OCI-M2 (cell line): Measurements from ENCODE around the gene GARNL3.

Source experiments
- DNase-seq: peaks from one replicate; lab custom pipeline; 2025; ENCODE audit not compliant: unreplicated experiment; lab: John Stamatoyannopoulos, UW

The GARNL3 gene

DNA sequence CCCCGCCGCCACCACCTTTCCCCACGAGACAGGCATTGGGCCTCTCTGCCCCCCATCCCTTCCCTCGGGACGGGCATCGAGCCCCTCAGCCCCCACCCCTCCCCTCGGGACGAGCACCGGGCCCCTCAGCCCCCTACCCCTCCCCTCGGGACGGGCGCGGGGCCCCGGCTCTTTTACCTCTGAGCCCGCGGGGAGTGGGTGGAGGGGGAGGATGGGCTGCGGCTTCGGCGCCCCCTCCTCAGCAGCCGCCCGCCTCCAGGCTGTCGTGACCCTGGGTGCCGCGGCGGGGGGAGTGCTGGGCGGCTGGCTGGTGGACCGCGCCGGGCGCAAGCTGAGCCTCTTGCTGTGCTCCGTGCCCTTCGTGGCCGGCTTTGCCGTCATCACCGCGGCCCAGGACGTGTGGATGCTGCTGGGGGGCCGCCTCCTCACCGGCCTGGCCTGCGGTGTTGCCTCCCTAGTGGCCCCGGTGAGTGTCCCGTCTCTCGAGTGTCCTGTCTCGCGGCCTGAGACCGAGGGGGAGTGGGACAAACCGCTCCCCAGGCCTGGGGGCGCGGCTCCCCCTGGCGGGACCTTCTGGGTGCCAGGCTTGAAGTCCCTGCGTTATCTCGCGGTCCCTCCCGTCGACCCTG is 133.2 kb downstream of the GARNL3 start:
- DNase-seq = no peak

DNA sequence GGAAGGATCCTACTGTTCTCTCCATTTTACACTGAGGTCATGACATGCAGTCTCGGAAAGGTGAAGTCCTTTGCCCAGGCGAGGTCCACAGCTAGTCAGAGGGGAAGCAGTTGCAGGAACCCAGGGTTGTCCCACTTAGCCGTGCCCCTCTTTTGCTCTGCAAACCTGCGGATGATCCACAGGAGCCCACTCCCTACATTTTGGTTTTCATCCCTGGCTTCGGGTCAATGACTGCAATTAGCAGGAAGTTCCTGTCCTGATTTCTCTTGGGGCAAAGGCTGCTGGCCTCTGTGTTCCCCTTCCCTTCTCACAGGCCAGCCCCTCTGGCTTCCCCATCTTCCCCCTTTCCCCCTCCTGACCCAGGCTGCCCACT is 133.7 kb downstream of the GARNL3 start:
- DNase-seq = no peak

DNA sequence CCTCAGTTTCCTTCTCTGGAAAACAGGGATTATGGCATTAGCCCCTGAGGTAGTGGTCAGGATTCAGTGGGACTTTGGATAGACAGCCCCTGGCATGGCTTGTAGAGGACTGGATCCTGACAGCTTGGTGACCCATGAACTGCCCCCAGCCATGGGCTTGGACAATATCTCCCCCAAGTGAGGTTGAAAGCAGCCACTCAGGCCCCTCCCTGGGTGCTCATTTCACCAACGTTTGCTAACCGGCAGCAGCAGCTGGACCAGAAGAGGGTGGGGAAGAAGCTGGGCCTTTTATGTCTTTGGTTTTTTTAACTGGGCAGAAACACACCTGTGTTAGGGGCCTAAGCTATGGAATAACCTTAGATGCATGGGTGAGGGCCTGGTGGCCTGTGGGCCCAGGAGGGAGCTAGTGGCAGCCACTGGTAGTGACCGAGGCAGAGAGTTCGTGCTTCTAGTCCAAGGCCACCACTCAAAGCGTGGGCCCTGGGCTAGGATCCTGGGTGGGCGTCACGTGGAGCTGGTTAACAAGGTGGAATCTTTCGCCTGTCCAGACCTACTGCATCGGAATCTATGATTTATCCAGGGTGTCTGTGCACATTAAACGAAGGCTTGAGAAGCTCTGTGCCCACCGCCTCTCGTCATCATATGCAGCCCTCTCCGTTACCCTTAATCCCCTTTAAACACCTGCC is 134.3 kb downstream of the GARNL3 start:
- DNase-seq = no peak

DNA sequence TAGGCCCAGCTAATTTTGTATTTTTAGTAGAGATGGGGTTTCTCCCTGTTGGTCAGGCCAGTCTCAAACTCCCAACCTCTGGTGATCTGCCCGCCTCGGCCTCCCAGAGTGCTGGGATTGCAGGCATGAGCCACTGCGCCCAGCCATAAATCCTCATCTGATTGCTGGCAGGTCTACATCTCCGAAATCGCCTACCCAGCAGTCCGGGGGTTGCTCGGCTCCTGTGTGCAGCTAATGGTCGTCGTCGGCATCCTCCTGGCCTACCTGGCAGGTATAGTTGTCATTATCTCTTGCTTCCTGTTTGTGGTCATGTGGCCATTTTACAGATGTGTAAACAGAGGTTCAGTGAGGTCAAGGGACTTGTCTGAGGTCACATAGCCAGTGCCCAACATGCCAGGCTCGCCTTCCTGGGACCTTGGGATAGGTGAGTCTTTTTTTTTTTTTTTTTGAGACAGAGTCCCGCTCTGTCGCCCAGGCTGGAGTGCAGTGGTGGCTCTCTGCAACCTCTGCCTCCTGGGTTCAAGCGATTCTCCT is 135.2 kb downstream of the GARNL3 start:
- no peak for DNase-seq

DNA sequence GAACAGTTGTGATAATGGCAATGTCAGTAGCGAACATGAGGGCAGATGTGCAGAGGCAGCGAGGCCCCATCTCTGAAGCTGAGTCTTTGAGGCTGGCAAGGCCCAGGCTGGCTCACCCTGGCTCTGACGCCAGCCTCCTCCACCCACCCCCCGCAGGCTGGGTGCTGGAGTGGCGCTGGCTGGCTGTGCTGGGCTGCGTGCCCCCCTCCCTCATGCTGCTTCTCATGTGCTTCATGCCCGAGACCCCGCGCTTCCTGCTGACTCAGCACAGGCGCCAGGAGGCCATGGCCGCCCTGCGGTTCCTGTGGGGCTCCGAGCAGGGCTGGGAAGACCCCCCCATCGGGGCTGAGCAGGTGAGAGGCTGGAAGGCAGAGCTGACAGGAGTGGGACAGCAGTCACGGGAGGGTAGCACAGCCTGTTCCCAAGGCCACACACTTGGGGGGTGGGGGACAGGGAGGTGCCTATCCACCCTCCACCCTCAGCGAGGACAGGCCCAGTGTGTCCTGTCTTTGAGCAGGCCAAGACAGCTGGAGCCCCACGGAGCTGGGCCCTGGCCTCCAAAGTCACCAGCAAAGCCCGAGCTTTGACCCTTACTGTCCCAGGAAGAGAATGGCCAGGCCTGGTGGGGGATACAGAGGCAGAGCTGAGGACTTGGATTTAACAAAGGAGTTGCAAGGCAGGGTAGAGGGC is 138.0 kb downstream of the GARNL3 start:
- DNase-seq = no peak

DNA sequence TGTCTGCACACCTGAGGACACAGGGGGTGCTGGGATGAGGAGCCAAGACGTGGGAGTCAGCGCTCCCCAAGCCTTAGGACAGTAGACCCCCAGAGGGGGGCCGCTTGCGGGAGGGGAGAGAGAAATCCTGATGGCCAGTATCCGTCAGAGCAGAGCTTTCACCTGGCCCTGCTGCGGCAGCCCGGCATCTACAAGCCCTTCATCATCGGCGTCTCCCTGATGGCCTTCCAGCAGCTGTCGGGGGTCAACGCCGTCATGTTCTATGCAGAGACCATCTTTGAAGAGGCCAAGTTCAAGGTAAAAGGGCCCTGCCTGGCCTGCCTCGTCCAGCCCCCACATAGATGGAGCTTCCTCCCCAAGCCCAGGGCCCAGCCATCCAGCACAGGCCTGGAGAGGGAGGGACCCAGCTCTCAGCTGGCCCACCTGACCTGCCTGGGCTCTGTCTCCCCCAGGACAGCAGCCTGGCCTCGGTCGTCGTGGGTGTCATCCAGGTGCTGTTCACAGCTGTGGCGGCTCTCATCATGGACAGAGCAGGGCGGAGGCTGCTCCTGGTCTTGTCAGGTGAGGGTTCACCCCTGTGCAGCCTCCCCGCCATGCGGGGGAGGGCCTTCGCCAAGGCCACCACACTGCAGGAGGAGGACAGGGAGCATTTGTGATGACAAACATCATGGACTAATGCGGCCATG is 139.1 kb downstream of the GARNL3 start:
- DNase-seq = no peak

DNA sequence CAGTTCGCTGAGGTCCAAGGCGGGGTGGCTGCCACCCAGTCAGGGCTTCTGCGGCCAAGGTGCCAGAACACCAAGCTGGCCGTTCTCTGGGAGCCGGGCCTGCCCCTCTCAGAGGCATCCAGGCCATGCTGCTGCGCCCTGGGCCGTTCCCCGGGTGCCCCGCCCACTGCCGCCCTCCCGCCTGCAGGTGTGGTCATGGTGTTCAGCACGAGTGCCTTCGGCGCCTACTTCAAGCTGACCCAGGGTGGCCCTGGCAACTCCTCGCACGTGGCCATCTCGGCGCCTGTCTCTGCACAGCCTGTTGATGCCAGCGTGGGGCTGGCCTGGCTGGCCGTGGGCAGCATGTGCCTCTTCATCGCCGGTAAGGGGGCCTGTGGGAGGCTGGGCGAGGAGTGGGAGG is 140.1 kb downstream of the GARNL3 start:
- no peak for DNase-seq

DNA sequence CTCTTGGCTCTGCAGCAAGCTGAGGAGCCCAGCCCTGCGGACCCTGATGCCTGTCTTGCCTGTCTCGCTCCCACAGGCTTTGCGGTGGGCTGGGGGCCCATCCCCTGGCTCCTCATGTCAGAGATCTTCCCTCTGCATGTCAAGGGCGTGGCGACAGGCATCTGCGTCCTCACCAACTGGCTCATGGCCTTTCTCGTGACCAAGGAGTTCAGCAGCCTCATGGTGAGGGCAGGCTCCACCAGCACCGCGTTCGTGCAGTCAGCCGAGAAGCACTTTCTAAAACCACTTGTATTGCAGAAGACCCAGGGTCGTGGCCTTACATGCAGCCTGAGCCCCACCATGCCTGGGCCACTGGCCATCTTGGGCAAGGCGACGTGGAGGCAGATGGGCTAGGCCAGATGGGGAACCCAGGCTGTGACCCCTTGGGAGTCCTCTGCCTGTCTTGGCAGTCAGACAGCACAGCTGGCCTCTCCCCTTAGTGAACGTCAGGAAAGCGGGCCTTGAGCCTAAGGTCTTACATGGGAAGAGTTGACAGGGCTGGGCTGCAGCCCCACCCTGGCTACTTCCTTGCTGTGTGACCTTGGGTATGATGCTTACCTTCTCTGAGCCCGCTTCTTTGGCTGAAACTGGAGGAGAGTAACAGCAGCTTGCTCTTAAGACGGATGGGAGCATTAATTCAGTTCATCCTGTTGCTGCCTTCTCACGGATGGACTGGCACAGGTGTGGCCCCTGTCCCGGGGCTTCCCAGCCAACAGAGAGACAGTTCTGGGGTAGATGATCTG is 141.0 kb downstream of the GARNL3 start:
- no peak for DNase-seq

DNA sequence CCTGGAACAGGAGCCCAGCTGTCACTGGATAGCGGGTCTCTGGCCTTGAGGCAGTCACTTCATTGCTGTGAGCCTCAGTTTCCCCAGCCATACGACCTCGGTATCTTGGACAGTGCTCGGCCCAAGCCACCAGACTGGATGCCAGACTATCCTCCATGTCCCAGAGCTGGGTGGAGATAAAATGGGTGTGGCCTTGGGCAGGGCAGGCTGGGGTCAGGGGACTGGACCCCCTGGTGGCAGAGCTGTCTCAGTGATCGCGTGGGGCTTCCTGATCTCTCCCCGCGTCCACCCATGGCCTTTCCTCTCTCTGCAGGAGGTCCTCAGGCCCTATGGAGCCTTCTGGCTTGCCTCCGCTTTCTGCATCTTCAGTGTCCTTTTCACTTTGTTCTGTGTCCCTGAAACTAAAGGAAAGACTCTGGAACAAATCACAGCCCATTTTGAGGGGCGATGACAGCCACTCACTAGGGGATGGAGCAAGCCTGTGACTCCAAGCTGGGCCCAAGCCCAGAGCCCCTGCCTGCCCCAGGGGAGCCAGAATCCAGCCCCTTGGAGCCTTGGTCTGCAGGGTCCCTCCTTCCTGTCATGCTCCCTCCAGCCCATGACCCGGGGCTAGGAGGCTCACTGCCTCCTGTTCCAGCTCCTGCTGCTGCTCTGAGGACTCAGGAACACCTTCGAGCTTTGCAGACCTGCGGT is 142.4 kb downstream of the GARNL3 start:
- DNase-seq = no peak

DNA sequence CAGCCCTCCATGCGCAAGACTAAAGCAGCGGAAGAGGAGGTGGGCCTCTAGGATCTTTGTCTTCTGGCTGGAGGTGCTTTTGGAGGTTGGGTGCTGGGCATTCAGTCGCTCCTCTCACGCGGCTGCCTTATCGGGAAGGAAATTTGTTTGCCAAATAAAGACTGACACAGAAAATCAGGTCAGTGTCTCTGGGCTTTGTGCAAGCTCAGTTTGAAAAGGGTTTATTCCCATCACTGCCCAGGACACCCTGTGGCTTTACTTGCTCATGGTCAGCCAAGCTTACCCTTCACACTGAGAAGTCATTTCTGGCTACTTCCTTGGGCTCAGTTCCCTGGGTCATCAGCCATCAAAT is 142.9 kb downstream of the GARNL3 start:
- no peak for DNase-seq

DNA sequence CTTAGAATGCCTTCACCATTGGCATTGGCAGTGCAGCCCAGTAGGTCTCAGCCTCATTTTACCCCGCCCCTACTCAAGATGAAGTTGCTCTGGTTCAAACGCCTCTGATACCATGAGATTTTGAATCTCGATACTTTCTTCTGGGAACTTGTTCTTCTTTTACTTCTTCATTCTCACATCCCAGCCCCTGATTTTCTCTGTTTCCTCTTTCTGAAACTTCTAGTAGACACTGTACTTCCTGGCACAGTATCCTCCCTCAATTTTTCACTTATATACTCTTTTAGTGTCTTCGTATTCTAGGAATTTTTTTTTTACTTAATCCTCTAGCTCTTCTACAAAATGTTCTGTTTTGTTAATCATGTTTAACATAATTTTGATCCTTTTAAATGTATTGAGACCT is 146.5 kb downstream of the GARNL3 start:
- DNase-seq = no peak

DNA sequence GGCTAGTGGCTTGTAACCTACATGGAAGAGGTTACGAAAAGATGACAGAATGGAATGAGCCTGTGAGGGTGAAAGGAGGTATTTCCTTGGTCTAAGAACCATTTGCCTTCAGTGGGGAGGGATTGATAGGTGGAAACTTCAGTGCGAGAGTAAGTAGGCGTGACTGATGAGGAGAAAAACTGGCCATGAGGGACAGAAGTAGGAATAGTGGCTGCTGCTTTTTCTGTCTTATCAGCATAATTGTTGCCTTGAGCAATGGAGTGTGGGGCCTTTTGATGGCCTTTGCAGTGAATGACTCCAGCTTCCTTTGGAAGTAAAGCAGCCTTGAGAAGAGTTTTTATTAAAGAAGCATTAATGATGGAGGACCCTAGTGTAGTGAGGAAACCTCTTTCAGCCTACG is 150.6 kb downstream of the GARNL3 start:
- DNase-seq = no peak

DNA sequence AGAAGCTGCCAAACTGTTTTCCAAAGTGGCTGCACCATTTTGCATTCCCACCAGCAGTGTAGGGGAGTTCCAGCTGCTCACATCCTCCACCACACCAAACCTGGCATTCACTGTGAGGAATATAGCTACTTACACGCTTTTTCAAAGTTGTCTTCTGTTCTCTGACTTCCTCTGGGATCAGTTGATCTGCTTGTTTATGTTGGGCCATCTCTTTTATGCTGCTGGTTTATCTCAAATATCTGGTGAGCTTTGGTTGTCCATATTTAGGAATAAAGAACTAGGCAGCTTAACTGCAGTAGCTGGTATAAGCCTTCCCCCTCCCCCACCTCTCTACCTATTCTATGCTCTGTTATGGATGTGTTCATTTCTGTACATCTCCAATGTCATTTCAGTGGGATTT is 151.1 kb downstream of the GARNL3 start:
- DNase-seq = no peak

DNA sequence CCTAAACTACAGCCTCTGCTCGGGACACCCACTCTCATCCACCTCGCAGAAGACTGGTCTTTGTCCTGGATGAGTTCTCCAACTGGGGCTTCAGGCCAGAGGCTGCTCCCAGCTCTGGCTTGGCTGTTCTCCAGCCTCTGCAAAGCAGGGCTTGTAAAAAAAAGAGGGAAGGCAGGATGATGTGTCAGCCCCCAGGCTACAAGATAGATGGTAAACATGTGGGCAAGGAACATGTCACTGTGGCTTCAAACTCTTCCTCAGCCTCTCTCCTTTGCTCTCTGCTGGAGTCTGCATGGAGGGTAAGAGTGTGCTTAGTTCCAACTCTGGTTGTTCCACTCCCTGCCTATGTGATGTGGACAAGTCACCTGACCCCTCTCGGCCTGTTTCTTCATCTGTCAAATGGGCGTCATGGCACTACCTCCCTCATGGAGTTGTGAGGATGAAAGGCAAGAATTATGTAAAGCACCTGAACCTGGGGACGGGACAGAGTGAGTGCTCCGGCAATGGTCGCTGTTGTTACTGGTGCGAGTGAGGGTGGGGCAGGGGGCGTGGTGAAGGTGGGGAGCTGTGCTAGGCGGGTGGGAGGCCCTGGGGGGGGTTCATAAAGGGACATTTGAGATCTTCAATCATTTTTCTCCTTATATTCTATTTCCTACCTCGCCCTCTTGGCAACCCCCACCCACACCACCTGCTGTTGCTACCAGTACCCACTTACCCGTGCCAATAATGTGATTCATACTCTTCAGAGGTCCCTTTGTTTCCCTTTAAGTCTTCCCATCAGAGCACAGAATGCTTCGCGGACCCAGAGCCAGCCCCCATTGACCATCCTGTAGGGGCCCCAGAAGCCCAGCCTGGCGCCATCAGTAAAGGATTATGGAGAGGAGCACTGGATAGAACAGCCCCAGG is 152.8 kb downstream of the GARNL3 start:
- no peak for DNase-seq

DNA sequence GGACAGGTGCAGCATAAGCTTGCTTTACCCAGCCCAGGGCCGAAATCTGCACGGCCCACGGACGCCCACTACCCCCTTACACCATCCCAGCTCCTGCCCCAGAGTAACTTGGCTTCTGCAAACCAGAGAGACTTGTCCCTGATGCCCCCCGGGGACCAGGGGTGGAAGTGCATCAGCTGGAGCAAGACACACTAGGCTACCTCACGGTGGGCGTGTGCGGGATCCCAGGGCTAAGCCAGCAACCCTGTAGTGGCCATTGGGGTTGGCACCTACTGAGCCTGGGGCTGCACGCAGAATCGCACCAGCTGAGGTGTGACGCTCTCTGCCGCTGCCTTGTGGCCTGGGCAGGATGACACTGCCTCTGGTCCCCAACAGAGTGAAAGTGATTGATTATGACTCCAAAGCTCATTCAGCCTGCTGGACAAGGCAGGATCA is 153.5 kb downstream of the GARNL3 start:
- DNase-seq = no peak

DNA sequence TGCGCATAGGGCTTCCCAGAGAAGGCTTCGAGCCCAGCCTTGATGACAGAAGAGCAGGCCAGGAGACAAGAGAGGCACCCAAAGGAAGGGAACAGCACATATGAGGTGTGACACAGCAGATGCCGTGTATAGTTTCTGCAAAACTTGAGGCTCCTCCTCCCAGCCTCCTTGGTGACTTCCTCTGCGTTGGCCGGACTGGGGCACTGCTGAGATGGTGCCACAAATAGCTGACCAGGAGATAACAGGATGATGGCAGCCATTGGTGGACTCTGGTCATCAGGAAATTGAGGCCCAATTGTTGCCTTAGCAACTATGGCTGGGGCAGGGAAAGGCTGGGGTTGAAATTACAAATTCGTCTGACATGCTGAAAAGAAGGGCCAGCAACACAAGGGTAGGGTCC is 154.8 kb downstream of the GARNL3 start:
- no peak for DNase-seq

DNA sequence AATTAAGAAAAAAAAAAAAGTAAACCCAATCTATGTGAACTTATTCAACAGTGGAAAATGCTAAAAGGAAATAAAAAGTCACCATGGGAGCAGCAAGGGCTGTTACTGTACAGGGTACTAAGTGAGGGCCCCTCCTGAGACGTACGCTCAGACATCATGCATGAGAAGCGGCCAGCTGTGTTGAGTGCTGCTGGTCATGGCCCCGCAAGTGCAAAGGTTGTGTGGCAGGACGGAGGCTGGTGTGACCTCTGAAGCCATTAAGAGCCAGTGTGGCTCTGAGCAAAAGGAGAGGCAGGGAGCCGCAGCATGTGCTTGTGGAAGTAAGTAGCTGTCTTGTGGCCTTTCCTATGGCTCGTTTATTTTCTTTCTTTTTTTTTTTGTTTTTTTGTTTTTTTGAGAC is 156.5 kb downstream of the GARNL3 start:
- no peak for DNase-seq

DNA sequence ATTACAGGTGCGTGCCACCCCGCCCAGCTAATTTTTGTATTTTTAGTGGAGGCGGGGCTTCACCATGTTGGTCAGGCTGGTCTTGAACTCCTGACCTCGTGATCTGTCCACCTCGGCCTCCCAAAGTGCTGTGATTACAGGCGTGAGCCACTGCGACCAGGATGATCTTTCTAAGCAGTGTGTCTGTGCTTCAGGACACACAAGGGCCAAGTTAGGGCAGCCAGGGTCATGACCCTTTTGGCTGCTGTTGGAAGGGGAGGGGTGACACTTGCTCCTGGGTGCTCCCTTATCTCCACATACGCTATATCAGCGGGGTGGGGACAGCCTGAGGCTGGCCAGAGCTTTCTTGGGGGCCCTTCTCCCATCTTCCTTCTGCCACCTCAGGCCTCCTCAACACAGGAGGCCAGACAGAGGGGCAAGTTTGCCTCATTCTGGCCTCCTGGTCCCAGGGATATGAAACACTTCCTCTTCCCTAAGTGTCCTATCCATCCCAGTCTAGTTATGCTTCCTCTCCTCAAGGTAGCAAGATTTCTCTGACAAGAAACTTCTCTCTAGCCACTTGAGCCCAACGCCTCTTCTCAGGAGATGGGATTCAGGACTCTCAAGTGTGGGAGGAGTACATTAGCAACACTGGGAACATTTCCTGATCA is 157.7 kb downstream of the GARNL3 start:
- DNase-seq = no peak

DNA sequence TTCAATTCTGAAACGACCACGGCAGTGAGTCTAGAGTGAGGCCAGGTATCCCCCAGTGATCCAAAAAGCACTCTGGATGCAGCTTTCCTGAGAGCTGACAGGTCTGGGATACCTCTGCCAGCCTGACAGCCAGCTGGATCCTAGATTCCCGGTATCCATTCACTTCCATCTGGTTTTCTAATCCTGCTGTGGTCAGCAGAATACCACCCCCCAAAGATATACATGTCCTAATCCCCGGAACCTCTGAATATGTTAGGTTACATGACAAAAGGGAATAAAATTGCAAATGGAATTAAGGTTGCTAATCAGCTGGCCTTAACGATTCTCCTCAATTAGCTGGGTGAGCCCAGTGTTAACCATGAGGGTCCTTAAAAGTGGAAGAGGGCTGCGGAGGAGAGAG is 158.2 kb downstream of the GARNL3 start:
- no peak for DNase-seq
